ENCODE results near the gene TMEM235. TPM values are rescaled to one million over a fixed set of nuclear protein-coding genes. Genes with fewer than 3 reads are reported as not detected.

Gene TMEM235
- total and polyA plus RNA-seq, 9 of the 15 experiments (the other 6 are each of a cell fraction or from before 2014, with no cell fraction given): not detected

GRCh38 chr17:78235885-78236284 lies 4.5 kb downstream of the TMEM235 start (continued):
- TF ChIP-seq ZNF699 (CRISPR knock-in tag; IDR thresholded peaks at IDR 0.05; ENCODE audit: insufficient replicate concordance) (no peak), TEAD2 (tag; IDR thresholded peaks at IDR 0.05) (no peak)

- no peaks in the 10 kb centered on the region for H3K27me3 ChIP-seq (ENCODE audit: control insufficient read depth in 2 of 2, insufficient read depth in 2 of 2, low read length in 2 of 2)
- no peak overlapping the region for H2AFZ ChIP-seq (ENCODE audit: low read depth, low read length)
- H3K79me2 ChIP-seq (ENCODE audit: control insufficient read depth, insufficient read depth, low read length): no peaks in the 10 kb centered on the region
- BruUV-seq (replicated peaks): no TSS peak
- peaks cover 11 to 60% of the 10 kb centered on the region in 2 experiments; a peak in 4 of 5 replicates for H3K4me1 ChIP-seq (replicated peaks in 1 of 2; ENCODE audit: control insufficient read depth in 2 of 2, insufficient read depth in 2 of 2, low read length in 2 of 2)
- FAIRE-seq: no peak
- ChIA-PET POLR2A (interaction anchor here (0.6 to 4.0 kb wide), 6 partner anchors 9 to 226 kb away, joined by 3 to 14 read pairs (median 5); no protein-coding TSS in a partner anchor), CTCF (ENCODE audit: low intra/inter-chr PET ratio) (no interaction called here)
- 82% methylated on average over 18 of the region's 20 CpGs for WGBS (ENCODE audit: insufficient coverage, low coverage, missing lambda C conversion rate)
- H3K4me3 ChIP-seq: no peak overlapping the region
- H3K9me3 ChIP-seq (replicated peaks; ENCODE audit: control insufficient read depth, insufficient read depth, low read depth, low read length): no peaks in the 10 kb centered on the region
- H4K20me1 ChIP-seq (replicated peaks; ENCODE audit: control insufficient read depth, insufficient read depth, low read length): no peaks in the 10 kb centered on the region
- no peak for ATAC-seq
- peaks cover 6% of the 10 kb centered on the region for H3K9me1 ChIP-seq (ENCODE audit: control insufficient read depth, insufficient read depth, low read length)
- H3K36me3 ChIP-seq (ENCODE audit: control insufficient read depth, insufficient read depth, low read length): no peaks in the 10 kb centered on the region
- intact Hi-C loops (cut with micrococcal nuclease) (no loop called here), in situ Hi-C loops (cut with MboI) (no loop called here)
- no peak overlapping the region for H3K27ac ChIP-seq (ENCODE audit: extremely low read depth, low read depth, low read length)
- DNase-seq (ENCODE audit: extremely low read depth in 1 of 4, low spot score in 3 of 4): no peak
- H3K9ac ChIP-seq (ENCODE audit: insufficient read depth in 1 of 2, low read depth in 2 of 2, low read length in 2 of 2): peak overlapping the region in 1 of 2 experiments; percentile 37; a peak in 2 of 4 replicates
- TF ChIP-seq CCNT2 (IDR thresholded peaks at IDR 0.05; ENCODE audit: borderline replicate concordance, extremely low read depth, insufficient read length, low read depth, low read length) (no peak), PKNOX1 (IDR thresholded peaks at IDR 0.05) (peak; percentile 65)
- H3K4me2 ChIP-seq (ENCODE audit: insufficient read depth, low read length): no peak overlapping the region
These were observed 5.1 kb downstream of the TMEM235 start for GRCh38 chr17:78236362-78237127.
